SU-DHL-6 (cell line): ENCODE data around the gene SARM1.

ENCODE experiments used
- H2AFZ ChIP-seq: fragments of 200-600 bp; sonication (generic); 2 replicates; pipeline ENCODE4 v1.6.1; 2014; ENCODE audit warnings: low read depth, mild to moderate bottlenecking, moderate library complexity, mixed read lengths, antibody characterized with exemption, low read length; ENCODE audit not compliant: severe bottlenecking
- H3F3A ChIP-seq: fragments of 200-600 bp; shearing (Covaris generic); 2 replicates; pipeline ENCODE4 v1.6.0; 2016; ENCODE audit warnings: antibody characterized with exemption, mild to moderate bottlenecking; ENCODE audit not compliant: insufficient read depth
- H3K27ac ChIP-seq: fragments of 200-600 bp; sonication (generic); 2 replicates; pipeline ENCODE4 v1.5.1; 2016; ENCODE audit warnings: low read depth, mild to moderate bottlenecking, low read length, moderate library complexity, mixed read lengths
- H3K27me3 ChIP-seq: fragments of 200-600 bp; sonication (generic), shearing (Covaris generic); 2 replicates; pipeline ENCODE4 v1.6.0; 2014; ENCODE audit warnings: mild to moderate bottlenecking, low read length
- H3K36me3 ChIP-seq: fragments of 200-600 bp; sonication (generic); 2 replicates; pipeline ENCODE4 v1.6.1; 2014; ENCODE audit warnings: mild to moderate bottlenecking, low read length, mixed read lengths
- H3K4me2 ChIP-seq: fragments of 300-600, 200-600 bp; shearing (Covaris generic), sonication (generic); 2 replicates; pipeline ENCODE4 v1.6.0; 2014; ENCODE audit warnings: low read length, low read depth, mild to moderate bottlenecking; ENCODE audit not compliant: poor library complexity, severe bottlenecking
- H3K4me3 ChIP-seq: fragments of 200-600 bp; sonication (generic); 2 replicates; pipeline ENCODE4 v1.5.1; 2014; ENCODE audit warnings: antibody characterized with exemption, low read length, mild to moderate bottlenecking, mixed read lengths; ENCODE audit not compliant: insufficient read depth, poor library complexity, severe bottlenecking
- H3K79me2 ChIP-seq: fragments of 200-600 bp; sonication (generic); 2 replicates; pipeline ENCODE4 v1.6.1; 2014; ENCODE audit warnings: mild to moderate bottlenecking, low read length, moderate library complexity; ENCODE audit not compliant: insufficient read depth
- H3K9ac ChIP-seq: fragments of 200-600 bp; sonication (generic); 2 replicates; pipeline ENCODE4 v1.7.0; 2014; ENCODE audit warnings: mild to moderate bottlenecking, low read length
- H3K9me2 ChIP-seq: fragments of 200-600 bp; sonication (generic); replicated peaks from 2 replicates; pipeline ENCODE4 v1.6.1; 2014; ENCODE audit warnings: low read length; ENCODE audit not compliant: insufficient read depth
- H3K9me3 ChIP-seq: fragments of 200-600 bp; sonication (generic); 2 replicates; pipeline ENCODE4 v1.6.1; 2014; ENCODE audit warnings: low read length, mixed read lengths; ENCODE audit not compliant: insufficient read depth
- H4K20me1 ChIP-seq: fragments of 200-600 bp; sonication (generic); 2 replicates; pipeline ENCODE4 v1.6.1; 2014; ENCODE audit warnings: low read depth, mild to moderate bottlenecking, antibody characterized with exemption, low read length, moderate library complexity, mixed read lengths
- CTCF ChIP-seq: fragments of 200-600 bp; sonication (generic); IDR thresholded peaks from one replicate; pipeline ENCODE4 v1.5.1; 2017; ENCODE audit warnings: antibody characterized with exemption, mild to moderate bottlenecking, low read length, moderate library complexity; ENCODE audit not compliant: insufficient read depth, poor library complexity, severe bottlenecking
- EZH2phosphoT487 ChIP-seq: fragments of 200-600 bp; sonication (generic), shearing (Covaris generic); conservative IDR thresholded peaks from 2 replicates; pipeline ENCODE4 v1.6.1; 2018; ENCODE audit warnings: mild to moderate bottlenecking, antibody characterized with exemption, low read length, moderate library complexity, mixed read lengths

SARM1 gene

GRCh38 chr17:28391401-28391800 is 19.9 kb downstream of the SARM1 start:
- Histone ChIP-seq H3K9me3 (no peaks in the 10 kb centered on the region), H3F3A (no peaks in the 10 kb centered on the region), H3K4me2 (no peak overlapping the region), H3K27ac (no peak overlapping the region), H3K4me3 (no peak overlapping the region), H3K79me2 (no peaks in the 10 kb centered on the region), H4K20me1 (no peaks in the 10 kb centered on the region), H3K9ac (no peak overlapping the region), H3K36me3 (no peaks in the 10 kb centered on the region), H3K27me3 (no peaks in the 10 kb centered on the region), H2AFZ (no peak overlapping the region), H3K9me2 (no peaks in the 10 kb centered on the region)
- TF ChIP-seq EZH2phosphoT487: no peak
- no peak for TF ChIP-seq CTCF

- Histone ChIP-seq H3K27me3 (no peaks in the 10 kb centered on the region), H3K9me3 (no peaks in the 10 kb centered on the region), H3K36me3 (no peaks in the 10 kb centered on the region), H3K27ac (no peak overlapping the region), H4K20me1 (no peaks in the 10 kb centered on the region), H3F3A (no peaks in the 10 kb centered on the region), H3K9me2 (no peaks in the 10 kb centered on the region), H3K4me3 (no peak overlapping the region), H3K79me2 (no peaks in the 10 kb centered on the region), H3K4me2 (no peak overlapping the region), H2AFZ (no peak overlapping the region), H3K9ac (no peak overlapping the region)
- TF ChIP-seq EZH2phosphoT487: no peak
- no peak for TF ChIP-seq CTCF
Measured at GRCh38 chr17:28392491-28392890, 21.0 kb downstream of the SARM1 start.

GRCh38 chr17:28394337-28395116 is 23.0 kb downstream of the SARM1 start:
- Histone ChIP-seq H3K4me2 (no peak overlapping the region), H3K4me3 (no peak overlapping the region)
- TF ChIP-seq EZH2phosphoT487 (no peak), CTCF (no peak)

More at GRCh38 chr17:28394337-28395116, 23.0 kb downstream of the SARM1 start:
- Histone ChIP-seq H3K9me3 (no peaks in the 10 kb centered on the region), H2AFZ (no peak overlapping the region), H3K27ac (no peak overlapping the region), H4K20me1 (no peaks in the 10 kb centered on the region), H3K9me2 (no peaks in the 10 kb centered on the region), H3K36me3 (no peaks in the 10 kb centered on the region), H3F3A (no peaks in the 10 kb centered on the region), H3K79me2 (no peaks in the 10 kb centered on the region), H3K27me3 (no peaks in the 10 kb centered on the region), H3K9ac (no peak overlapping the region)
